Stimulated activated CD4-positive, alpha-beta T cell treated with anti-CD3 and anti-CD28 coated beads, Interleukin-1b, Interleukin-23, amount 100 ng/mL, for 1 hour (primary cell): ENCODE data around the gene SLC25A23.
"Not testable (repeated sequence)": the region's sequence is repeated elsewhere in the genome, so short reads cannot be mapped to it uniquely, and the experiment has no call there.

Experiments
- DNase-seq, 2 donors: peaks; one replicate each; pipeline ENCODE4 v3.0.0-alpha.2; 2020; ENCODE audit warnings: low read depth in 2 of 2

SLC25A23 gene

DNA sequence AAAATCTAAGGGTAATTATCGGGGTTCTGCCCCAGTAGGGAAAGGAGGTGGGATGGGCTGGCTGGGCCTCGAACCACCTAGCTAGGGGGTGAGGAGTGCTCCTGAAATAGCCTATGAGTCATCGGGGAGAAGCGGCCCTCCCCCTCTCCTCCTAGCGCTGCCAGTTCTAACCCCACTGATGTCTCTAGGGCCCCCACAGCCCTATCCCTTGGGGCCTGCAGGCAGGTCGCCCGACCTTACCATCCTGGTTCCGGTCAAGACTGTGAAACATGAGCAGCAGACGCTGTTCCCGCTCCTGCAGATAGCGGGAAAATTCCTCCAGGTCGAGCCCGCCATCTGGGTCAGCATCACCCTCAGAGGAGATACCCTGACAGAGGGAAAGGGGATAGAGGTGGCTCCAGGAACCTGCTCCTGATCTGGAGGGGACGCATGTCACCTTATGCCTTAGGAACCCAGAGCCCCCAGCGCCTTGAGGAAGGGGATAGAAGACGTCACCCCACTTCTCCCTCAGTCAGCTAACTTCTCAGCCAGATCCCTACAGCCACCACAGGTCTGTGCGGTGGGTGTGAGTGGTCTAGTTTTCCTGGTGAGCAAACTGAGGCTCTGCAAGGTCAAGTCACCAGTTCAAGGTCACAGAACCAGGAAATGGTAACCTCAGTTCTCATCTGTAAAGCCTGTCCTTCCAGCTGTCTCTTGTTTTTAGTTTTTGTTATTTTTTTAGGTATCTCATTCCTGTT, 1.5 kb downstream of the SLC25A23 start:
- DNase-seq, result no peak

DNA sequence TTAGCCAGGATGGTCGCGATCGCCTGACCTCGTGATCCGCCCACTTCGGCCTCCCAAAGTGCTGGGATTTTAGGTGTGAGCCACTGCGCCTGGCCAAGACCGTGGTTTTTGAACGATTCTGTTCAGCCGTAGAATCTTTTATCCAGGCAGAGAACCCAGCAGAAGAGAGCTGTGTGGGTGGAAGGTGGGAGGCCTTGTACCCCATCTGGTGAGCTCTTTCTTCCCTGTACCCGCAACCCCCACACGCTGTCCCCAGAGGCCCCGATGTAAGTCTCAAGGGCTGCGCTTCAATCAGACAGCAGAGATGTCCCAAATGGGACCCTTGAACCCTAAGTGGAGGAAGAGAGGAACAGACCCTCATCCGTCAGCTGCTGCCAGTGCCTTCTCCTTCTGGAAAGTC, 3.7 kb downstream of the SLC25A23 start:
- no peak for DNase-seq

DNA sequence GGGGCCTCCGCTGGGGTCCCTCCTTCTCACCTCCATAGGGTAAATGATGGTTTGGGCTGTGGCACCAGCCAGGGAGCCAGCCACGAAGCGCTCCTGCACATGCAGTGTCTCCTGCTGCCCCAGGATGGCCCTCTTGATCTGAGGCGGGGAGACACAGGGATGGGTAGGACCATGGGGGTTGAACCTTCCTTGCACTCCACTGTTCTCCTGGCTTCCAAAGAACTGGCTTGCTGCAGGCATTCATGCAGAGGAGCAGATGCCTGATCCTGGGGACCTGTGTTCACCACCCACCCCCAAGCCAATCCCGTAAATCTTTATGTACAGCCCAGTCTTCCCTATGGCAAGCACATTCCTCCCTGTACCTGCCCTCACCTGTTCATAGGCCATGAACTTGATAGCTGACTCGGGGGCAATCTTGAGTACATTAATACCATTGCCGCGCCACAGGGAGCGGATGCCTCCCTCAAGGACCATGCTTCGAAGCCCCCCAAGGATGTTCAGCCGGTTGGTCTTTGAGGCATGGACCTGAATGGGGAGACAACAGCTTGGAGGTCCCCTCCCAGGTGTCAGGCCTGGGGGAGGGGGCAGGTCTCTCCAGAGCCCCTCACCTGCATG, 5.5 kb downstream of the SLC25A23 start:
- DNase-seq, result no peak

DNA sequence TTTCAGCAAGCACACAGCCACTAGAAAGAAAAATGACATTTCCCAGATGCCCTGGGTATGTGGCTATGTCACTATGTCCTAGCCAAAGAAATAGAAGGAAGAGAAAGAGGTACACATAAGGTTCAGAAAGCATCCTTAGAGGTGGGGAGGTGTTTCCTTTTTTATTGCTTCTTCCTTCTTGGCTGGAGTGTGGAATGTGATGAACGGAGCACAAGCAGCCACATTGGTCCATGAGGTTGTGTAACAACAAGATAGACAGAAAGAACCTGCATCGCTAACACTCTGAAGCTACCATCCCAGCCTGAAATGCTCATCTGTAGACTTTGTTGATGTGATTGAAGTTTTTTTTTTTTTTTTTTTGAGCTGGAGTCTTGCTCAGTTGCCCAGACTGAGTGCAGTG, 6.7 kb downstream of the SLC25A23 start:
- no peak for DNase-seq

DNA sequence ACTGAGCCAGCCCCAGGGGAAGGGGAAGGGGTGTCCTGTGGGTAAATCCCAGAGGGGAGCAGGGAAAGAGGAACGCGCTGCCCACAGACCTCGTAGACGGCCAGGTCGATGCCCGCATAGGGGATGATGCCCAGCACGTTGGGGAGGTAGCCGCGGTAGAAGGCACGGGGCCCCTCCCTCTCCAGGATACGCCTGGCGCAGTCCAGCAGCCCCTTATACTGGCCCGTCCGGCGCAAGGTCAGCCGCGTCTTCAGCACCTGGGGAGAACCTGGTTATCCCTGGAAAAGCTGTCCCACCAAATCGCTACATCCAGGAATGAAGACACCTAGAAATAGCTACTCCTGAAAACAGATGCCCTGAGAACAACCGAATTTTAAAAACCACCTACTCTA, 7.4 kb downstream of the SLC25A23 start:
- DNase-seq, result no peak

DNA sequence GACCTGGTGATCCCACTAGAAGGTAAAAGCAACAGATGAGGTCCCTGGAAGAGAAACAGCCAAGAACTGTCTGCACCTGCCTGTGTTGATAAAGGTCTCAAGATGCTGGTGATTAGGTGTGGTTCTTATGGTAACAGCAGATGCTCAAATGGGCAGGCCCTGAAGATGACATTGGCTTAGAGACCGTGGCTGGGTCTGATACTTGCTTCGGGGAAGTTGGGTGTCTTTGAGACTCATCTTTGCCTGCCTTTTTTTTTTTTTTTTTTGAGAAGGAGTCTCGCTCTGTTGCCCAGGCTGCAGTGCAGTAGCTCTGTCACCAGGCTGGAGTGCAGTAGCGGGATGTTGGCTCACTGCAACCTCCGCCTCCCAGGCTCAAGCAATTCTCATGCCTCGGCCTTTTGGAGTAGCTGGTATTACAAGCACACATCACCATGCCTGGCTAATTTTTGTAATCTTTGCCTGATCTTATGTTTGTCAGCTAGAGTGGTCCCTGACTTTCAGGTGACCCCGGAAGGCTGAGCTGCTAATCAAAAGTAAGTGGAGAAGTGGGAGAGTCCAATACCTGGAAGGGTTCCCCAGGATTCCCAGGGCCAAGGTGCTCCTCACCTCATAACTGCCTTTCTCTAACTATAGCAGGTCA, 7.9 kb downstream of the SLC25A23 start:
- no peak for DNase-seq

DNA sequence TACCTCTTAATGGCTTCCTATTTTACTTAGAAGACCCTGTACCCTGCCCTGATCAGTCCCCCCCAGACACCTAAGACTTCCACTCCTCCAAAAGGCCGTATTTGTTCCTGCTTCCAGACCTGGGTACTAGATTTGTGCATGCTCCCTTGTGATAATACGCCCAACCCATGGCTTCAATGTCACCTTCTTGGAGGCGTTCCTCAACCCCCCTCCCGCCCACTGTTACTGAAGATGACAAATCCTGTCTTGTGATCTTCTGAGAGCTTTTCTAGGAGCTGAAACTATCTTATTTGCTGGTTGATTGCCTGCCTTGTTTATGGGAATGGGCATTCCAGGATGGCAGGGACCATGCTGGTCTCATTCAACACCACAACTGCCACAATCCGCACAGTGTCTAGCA, 9.4 kb downstream of the SLC25A23 start:
- no peak for DNase-seq

DNA sequence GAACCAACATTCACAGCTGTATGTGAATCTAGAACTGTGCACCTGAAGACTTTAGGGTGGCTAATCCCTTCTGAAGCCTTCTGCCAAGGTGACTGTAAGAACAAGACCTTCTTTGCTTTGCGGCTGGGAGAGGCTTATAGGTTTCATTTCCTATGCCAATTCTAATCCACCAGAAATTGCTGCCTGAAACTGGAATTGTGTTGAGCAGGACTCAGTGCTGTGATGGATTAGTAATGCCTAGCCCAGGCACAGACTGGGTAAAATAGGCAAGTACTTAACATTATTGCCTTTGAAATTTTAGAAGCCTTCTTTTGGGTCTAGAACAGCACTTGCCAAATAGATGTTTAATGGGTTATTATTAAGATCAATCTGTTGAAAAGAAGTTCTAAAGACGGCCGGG, 11.5 kb downstream of the SLC25A23 start:
- DNase-seq, result no peak

DNA sequence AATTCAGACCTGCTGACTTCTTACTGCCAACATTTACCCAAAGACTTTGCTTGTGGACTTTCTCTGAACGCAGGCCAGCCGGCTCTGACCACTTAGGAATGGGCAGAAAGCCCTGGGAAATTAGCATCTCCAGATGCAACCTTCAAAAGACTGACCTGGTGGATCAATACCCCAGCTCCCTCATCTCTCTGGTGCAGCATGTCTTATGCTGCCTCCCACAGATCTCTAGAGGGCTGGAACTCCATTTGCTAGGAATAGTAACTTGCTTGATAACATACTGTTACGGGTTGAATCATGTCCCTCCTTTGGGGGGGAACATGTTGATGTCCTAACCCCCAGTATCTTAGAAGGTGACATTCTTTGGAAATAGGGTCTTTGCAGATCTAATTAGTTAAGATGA, 13.1 kb downstream of the SLC25A23 start:
- DNase-seq, result no peak

DNA sequence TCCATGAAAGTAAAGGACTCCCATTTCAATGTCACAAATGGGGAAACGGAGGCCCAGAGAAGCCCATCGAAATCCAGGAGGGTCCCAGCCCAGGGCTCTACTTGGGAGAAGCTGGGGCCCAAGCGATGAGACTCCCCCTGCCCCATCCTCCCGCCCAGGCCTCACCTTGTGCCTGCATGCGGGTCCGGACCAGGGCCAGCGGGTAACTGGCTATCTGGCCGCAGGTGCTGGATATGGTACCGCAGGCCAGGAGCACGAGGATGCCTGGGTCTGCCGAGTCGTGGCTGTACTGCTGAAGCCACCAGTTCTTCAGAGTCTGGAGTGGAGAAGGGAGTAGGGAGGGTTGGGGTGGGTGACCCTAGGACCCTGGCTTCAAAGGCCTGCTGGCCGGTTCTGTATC, 15.6 kb downstream of the SLC25A23 start:
- no peak for DNase-seq

DNA sequence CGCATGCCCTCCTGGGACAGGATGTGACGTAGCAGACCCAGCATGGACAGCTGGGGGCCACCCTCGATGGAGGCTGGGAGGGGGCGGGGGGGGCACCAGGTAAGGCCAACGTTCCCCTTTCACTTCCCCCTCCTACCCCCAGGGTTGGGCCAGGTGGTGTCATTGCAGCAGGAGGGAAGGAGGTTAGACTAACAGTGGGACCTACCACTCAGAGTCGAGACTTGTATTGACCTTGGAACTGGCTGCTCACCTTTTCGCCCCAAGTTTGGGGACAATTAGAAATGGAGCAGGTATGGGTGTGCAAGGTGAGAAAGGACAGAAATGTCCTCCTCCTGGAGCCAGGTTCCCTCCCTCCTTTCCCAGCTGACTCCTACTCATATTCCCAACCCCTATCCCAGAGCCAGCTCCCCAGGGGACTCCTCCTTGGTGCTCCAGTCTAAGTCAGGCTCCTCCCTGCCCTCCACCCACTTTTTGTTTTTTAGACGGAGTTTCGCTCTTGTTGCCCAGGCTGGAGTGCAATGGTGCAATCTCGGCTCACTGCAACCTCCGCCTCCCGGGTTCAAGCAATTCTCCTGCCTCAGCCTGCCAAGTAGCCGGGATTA, 17.4 kb downstream of the SLC25A23 start:
- DNase-seq, result no peak

DNA sequence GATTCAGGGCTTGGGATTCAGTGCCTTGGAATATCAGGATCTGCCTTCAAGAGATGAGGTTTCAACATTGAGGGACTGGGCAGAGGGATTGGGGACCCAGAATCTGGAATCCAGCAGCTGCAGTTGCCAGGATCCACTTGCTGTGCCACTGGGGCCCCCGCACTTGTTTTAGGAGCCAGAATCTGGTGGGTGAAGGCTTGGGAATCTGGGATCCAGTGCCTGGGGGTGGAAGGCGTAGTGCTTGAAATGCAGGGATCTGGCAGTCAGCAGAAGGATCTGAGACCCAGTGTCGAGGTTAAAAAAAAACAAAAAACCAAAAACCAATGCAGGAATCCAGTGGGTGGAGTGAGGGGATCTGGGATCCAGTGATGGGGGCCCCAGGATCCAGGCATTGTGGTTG, 18.7 kb downstream of the SLC25A23 start:
- DNase-seq, result no peak

DNA sequence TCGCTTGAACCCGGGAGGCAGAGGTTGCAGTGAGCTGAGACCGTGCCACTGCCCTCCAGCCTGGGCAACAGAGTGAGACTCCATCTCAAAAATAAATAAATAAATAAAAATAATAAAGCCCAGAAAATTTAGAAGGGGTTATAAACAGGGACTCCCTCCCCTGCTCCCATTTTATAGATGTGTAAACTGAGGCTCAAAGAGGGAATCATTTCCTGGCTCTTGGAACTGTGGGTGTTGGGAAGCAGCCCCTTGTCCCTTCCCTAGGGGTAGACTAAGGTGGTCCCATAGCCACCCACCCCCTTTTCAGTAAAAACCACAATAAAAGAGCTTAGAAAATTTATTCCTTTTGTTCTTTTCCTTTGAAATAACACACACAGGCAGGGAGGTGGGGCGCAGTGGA, 19.8 kb downstream of the SLC25A23 start:
- no peak for DNase-seq

DNA sequence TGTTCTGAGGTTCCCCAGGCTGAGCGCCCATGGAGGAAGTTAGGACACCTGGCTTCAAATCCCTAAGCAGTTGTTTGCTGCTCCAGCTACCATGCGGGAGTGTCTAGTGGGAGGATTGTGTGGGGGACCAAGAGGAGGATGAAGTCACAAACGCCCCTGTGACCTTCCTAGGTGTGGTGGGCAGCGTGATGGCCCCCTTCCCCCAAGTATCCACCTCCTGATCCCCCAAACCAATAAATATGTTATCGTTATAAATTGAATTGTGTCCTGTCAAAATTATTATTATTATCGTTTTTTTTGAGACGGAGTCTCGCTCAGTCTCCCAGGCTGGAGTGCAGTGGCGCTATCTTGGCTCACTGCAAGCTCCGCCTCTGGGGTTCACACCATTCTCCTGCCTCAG, 25.9 kb downstream of the SLC25A23 start, which contains the start of gene SLC25A41:
Gene SLC25A41, minus strand, starts transcription at position 101 of the 400 bp plus-strand sequence. Its CDS starts 70 bp downstream, at position 31.
- DNase-seq, result no peak

DNA sequence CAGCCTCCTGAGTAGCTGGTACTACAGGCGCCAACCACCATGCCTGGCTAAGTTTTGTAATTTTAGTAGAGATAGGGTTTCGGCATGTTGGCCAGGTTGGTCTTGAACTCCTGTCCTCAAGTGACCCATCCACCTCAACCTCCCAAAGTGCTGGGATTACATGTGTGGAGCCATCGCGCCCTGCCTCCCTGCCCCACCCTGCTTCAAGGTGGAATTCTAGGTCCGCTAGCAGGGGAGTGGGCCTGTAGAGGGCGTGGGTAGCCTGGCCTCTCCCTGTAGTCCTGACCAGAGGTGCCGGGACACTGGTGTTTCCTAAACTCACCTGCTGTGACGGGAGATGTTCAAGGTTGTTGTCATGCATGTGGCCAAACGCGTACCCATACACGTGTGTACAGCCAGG, 26.4 kb downstream of the SLC25A23 start:
- DNase-seq, result no peak

DNA sequence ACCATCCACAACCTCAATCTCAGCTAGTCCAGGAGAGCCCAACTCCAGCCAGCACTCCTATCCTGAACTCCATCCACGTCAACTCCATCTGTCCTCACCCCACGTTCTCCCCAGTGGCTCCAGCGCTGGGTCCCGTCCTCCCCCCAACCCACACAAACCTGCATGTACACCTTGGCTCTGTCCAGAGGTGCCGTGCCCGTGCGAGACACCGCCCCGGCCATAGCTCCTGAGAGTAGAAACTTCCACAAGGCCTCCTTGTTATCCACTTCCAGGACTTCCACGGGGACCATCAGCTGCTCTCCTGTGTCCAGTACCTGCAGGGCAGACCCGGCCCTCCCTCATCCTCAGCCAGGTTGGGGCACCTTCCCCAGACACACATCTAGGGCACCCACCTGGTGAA, 27.7 kb downstream of the SLC25A23 start:
- no peak for DNase-seq

DNA sequence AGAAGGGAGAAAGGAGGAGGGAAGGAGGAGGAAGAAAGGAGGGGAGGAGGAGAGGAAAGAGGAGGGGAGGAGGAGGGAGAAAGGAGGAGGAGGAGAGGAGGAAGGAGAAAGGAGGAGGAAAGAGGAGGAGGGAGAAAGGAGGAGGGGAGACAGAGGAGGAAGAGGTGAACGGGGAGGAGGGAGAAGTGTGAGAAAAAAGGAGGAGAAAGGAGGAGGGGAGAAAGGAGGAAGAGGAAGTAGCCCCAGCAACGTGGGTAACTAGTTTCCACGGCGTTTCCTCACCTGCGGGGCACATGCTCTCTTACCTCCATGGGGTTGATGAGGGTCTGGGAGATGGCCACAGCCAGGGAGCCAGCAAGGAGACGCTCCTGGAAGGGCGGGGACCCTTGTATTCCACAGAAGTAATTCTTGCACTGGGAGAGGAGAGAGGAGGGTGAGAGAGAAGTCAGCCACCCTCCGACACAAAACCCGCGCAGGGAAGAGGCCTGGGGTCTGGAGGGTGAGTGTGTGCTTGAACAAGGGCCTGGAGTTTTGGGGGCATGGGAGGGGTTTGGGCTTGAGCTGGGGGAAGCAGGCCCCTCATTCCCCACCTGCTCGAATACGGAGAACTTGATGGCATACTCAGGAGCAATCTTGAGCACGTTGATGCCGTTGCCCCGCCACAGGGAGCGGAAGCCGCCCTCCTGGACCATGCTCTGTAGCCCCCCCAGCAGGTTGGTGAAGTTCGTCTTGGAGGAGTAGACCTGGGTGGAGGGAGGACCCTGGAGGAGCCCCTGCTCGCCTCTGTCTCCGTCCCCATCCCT, 30.0 kb downstream of the SLC25A23 start:
- DNase-seq, result no peak

DNA sequence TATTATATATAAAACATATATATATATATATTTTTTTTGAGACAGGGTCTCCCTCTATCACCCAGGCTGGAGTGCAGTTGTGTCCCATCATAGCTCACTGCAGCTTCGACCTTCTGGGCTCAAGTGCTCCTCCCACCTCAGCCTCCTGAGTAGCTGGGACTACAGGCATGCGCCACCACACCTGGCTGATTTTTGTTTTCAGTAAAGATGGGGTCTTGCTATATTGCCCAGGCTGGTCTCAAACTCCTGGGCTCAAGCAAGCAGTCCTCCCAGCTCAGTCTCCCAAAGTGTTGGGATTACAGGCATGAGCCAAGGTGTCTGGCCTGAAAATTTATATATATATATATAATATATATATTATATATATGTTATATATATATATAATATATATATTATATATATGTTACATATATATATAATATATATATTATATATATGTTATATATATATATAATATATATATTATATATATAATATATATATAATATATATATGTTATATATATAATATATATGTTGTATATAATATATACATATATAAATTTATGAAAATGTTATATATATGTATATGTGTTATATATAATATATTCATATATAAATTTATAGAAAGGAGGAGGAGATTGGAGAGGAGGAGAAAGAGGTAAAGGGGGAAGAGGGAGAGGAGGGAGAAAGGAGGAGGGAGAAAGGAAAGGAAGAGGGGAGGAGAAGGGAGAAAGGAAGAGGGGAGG, 30.7 kb downstream of the SLC25A23 start:
- not testable (repeated sequence) for DNase-seq

DNA sequence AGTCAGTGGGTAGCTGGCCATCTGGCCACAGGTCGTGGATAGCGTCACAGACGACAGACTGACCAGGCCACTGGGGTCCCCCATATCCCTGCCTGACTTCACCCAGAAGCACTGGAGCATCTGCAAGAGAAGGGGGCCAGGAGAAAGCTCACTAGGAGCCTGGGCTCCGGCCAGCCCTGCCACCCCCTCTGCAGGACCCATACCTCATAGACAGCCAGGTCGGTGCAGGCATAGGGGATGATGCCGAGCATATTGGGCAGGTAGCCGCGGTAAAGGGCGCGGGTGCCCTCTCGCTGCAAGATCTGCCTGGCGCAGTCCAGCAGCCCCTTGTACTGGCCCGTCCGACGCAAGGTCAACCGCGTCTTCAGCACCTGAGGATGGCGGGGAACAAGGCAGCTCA, 32.5 kb downstream of the SLC25A23 start:
- DNase-seq, result no peak

DNA sequence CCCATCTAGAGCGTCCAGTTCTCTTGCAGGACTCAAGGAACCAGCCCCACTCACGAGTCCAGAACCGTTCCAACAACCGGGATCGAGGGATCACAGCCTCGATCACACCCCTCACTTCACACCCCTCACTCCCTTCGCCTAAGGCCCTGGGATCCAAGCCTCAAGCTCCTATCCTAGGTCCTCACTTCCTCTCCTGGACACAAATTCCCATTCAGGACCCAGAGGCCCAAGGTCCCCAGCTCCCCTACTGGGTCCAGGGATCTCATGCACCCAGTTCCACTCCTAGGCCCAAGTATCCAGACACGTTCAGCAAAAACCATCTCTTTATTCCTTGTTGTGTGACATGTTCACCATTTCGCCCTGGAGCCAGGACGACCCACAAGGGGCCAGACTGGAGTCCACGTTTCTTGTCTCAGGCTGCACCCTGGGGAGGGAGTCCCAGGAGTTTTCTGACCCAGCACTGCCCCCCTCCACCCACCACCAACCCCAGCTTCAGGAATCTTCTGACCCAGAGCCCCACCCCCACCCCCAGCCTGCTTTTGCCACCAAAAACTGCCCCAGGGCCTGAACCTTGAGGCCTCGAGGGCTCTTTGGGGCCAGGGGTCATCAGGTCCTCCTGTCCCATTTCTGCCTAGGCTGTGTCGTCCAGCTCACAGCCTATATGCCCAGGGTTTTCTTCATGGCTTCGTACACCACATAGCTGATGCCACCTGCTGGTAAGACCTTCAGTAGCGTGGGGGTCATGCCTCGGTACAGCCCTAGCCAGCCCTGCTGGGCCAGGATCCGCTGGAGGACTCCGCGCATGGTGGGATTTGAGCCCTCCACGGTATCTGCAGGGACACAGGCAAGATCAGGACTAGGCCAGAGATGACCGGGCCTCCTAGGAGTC, 33.6 kb downstream of the SLC25A23 start:
- DNase-seq, result no peak
